ENCODE data around the gene MAPK8IP3.

The MAPK8IP3 gene

DNA sequence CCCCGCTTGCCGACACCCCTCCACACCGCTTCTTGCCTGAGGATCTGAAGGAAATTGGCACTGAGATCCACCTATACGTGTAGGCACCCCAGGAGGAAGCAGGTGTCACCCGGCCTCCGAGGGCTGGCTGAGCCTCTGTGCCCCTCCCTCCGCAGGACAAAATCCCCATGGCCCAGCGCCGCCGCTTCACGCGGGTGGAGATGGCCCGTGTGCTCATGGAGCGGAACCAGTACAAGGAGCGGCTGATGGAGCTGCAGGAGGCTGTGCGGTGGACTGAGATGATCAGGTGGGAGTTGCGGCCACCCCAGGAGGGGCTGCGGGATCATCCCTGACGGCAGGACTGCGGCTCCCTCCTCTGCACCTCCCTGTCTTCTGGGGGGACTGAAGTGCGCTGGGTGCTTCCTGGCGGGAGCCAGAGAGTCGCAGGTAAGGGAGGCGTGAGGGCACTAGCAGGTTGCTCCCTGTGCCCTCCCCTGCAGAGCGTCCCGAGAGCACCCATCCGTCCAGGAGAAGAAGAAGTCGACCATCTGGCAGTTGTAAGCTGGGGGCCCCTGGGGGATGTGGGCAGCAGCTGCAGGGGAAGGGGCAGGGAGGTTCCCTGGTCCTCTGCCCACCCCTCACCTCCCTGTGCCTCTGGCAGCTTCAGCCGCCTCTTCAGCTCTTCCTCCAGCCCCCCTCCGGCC lies 56.3 kb downstream of the MAPK8IP3 start:
- TF ChIP-seq CTCF (IDR thresholded peaks at IDR 0.05; ENCODE audit: insufficient read depth, low read depth, low read length, missing control alignments) = no peak
- DNase-seq (ENCODE audit: low read depth) = no peak
- H3K4me3 ChIP-seq (ENCODE audit: low read depth, low read length) = no peak overlapping the region

- no peak overlapping the region for H3K4me3 ChIP-seq (ENCODE audit: low read depth, low read length)
- TF ChIP-seq CTCF (IDR thresholded peaks at IDR 0.05; ENCODE audit: insufficient read depth, low read depth, low read length, missing control alignments) = no peak
- DNase-seq (ENCODE audit: low read depth) = no peak
Observed at GRCh38 chr16:1762879-1763520, 57.0 kb downstream of the MAPK8IP3 start.

- H3K4me3 ChIP-seq (ENCODE audit: low read depth, low read length) = no peak overlapping the region
- no peak for TF ChIP-seq CTCF (IDR thresholded peaks at IDR 0.05; ENCODE audit: insufficient read depth, low read depth, low read length, missing control alignments)
- no peak for DNase-seq (ENCODE audit: low read depth)
Observed at GRCh38 chr16:1763521-1764511, 57.8 kb downstream of the MAPK8IP3 start.

DNA sequence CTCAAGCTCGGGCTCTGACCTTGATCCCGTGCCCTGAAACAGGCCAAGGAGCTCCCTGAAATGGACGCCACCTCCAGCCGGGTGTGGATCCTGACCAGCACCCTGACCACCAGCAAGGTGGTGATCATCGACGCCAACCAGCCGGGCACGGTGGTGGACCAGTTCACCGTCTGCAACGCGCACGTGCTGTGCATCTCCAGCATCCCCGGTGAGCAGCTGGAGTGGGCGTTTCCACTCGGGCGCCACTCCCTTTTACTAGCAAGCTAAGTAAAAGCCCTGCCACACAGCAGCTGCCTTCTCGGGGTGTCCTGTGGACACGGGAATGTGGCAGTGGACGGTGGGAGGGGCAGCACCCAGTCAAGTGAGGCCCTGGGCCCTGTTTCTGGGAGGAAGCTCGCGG lies 59.0 kb downstream of the MAPK8IP3 start:
- no peak for TF ChIP-seq CTCF (IDR thresholded peaks at IDR 0.05; ENCODE audit: insufficient read depth, low read depth, low read length, missing control alignments)
- H3K4me3 ChIP-seq (ENCODE audit: low read depth, low read length) = no peak overlapping the region

GRCh38 chr16:1765826-1766225 lies 59.8 kb downstream of the MAPK8IP3 start:
- TF ChIP-seq CTCF (IDR thresholded peaks at IDR 0.05; ENCODE audit: insufficient read depth, low read depth, low read length, missing control alignments) = no peak
- H3K4me3 ChIP-seq (ENCODE audit: low read depth, low read length) = no peak overlapping the region
- DNase-seq (ENCODE audit: low read depth) = no peak

More for the DNA sequence above, 59.0 kb downstream of the MAPK8IP3 start:
- no peak for DNase-seq (ENCODE audit: low read depth)

DNA sequence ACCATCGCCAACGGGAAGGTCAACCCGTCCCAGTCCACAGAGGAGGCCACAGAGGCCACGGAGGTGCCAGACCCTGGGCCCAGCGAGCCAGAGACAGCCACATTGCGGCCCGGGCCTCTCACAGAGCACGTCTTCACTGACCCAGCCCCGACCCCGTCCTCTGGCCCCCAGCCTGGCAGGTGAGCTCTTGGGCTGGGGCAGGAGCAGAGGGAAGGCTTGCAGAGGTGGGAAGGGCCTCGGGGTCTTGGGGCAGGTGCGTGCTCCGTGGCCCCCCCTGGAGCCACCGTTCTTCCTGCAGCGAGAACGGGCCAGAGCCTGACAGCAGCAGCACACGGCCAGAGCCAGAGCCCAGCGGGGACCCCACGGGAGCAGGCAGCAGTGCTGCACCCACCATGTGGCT lies 60.2 kb downstream of the MAPK8IP3 start:
- H3K4me3 ChIP-seq (ENCODE audit: low read depth, low read length) = no peak overlapping the region
- DNase-seq (ENCODE audit: low read depth) = no peak
- TF ChIP-seq CTCF (IDR thresholded peaks at IDR 0.05; ENCODE audit: insufficient read depth, low read depth, low read length, missing control alignments) = no peak
